Measurements from ENCODE around the gene AFF1.

The AFF1 gene

DNA sequence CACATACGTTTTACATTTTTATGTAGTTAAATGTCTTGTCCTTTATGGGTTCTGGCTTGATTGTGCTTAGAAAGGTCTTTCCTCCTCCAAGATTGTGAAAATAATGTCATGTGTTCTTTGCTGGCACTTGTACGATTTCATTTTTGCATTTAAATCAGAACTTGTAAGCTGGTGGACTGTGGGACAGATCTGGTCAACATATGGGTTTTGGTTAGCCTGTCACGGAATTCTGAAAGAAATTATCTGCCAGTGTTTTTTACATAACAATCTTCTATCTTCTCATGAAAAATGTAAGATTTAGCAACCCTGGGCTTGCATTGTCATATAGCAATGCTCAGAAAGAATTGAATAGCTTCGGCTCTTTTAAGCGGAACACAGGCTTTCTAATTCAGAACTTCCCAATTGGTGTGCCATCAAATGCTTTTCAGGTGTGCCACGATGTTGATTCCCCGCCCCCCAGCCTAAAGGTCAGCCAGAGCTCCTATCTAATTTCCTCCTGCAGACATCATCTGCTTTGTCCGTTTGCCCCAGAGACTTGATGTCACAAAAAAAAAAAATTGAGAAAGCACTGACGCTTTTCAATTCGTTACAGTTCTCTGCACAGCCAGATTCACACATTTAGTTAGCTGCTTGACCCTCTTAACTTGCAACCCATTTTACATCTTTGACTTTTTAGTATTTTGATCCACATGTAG is 16.2 kb downstream of the AFF1 start:
- no peak for DNase-seq (ENCODE audit: extremely low read depth in 1 of 2, low read depth in 1 of 2)

DNA sequence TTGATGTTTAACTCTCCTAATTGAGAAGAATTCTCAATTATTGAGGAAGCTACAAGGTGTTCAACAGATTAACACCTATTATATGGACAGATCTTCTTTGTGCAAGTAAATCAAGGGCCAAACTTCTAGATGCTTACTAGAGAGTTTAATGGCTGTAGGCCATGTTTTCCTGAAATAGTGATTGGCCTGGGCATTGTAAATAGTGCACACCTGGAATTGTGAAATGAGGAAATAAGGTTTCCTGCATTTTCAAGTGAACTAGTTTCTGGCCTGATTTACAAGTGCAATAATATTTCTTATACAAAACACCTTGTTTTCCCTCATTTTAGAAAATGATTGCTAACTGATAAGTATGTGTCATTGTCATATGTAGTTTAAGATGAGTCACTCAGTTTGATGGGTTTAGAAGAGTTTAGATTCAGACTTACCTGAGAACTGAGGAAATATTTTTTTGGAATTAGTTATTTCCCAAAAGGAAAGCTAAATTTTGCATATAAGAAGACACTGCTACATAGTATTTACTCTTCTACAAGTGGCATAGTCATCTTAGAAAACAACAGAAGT is 21.2 kb downstream of the AFF1 start:
- DNase-seq (ENCODE audit: extremely low read depth in 1 of 2, low read depth in 1 of 2), result no peak

DNA sequence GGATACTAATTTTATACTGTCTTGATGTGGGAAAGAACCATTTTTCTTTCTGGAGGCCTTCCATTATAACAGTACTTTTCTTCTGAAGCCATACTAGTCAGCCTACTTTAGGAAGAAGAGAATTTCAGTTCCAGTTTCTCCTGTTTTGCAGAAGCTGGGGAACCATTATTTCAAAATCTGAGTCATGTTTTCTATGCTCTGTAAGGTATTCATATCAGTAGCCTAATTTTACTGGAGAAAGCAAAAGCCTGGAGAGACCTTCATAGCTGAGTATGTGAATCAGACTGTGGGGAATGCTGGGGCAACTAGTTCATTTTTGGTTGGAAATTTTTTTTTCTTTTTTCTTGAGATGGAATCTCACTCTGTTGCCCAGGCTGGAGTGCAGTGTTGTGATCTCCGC is 22.4 kb downstream of the AFF1 start:
- no peak for DNase-seq (ENCODE audit: extremely low read depth in 1 of 2, low read depth in 1 of 2)

DNA sequence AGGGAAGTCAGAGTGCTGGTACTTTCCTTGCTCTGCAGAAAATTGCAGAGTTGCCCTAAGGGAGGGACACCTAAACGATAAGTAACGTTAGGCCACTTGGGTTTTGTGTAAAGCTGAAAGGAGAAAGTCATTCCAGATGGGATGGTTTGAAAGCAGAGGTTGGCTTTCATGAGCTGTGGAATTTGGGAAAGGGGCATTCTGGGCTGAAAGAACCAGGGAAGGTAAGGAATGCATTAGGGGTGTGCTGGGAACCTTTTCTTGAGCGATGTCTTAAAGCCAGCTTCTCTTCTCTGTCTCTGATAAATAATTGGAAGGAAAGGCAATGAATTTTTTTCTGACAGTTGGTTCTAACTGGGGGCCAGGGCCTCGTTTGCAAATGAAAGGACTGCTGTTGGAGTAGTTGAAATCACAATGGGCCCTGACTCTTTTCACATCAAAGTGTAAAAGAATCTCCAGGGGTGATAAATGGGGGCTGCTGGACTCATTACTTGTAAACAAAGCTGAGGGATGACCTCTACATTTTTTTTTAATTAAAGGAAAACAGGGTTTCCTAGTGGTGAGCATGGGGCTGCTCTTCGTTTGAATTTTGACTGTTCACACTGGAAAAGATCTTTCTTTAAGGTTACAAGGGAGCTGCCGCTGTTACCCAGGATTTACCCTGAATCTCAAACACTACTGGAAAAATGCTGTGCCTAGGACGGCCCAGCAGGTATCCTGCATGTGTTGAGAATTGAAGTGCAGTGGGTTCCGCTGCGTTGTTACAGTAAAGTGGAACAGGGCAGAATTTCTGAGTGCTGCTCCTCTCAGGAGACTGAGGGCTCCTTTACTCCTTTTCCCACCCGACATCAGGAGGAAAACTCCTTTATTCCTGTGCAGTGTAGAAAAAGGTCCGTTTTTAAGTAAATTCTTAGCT is 25.0 kb downstream of the AFF1 start:
- no peak for DNase-seq (ENCODE audit: extremely low read depth in 1 of 2, low read depth in 1 of 2)

DNA sequence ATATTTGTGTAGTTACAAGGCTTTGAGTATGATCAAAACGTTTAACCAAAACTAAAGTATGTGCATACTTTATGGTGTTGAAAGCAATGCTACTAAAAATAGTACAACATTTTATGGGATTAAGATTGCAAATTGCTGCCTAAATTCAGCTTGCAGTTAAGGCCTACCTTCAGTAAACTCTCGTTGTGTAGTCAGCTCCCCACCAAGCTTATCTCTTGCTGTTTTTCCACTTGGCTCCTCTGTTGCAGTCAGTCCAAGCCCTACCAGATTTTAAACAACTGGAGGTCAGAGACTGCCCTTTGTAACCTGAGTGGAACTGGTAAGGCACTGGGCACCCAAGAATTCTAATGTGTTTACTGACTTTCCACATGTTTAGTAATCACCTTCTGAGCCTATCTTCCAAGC is 25.7 kb downstream of the AFF1 start:
- no peak for DNase-seq (ENCODE audit: extremely low read depth in 1 of 2, low read depth in 1 of 2)

DNA sequence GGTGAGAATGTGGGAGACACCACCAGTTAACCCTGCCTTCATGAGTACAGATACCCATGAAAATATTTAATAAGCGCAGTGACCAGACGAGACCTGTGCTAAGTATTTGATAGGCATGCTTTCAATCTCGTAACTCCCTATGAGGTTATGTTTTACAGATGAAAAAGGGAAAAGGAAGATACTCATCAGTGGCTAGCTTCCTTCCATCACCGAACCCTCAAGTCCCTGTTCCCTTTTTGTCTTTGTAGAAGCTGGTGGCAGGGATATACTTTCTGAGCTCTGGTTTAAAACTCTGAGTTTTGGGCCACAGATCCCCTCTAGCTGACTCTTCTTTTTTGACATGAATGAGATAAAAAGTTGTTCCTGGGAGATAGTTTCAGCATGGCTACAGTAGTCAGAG is 26.3 kb downstream of the AFF1 start:
- no peak for DNase-seq (ENCODE audit: extremely low read depth in 1 of 2, low read depth in 1 of 2)

DNA sequence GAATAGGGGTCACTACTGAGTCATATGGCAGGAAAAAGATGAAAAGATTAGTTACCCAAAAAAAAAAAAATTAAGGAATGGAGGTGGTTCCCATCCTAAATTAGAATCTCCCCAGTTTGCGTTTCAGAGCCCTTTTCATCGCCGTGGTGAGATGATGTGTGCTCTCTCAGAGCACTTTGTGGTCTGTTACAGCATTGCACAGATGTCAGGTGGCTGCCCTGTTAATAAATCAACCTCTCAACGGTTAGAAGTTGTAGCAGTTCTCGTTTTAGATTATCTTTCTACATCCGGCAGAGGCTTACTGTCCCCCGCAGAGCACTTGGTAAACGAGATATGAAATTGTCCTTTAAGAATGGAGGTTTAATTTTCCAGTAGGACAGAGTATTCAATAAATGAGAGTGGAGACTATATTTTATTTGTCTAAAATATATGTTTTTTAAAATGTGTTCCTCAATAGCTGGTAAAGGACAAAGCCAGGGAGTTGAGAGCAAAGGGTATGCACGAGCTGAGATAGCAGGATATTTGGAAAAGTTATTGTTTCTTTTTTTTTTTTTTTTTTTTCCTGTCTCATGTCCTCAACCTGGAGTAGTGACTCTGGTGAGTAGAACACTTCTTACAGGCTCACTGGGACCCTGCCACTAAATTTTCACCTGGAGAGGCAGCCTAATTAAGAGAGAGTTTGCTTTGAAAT is 26.9 kb downstream of the AFF1 start:
- no peak for DNase-seq (ENCODE audit: extremely low read depth in 1 of 2, low read depth in 1 of 2)

DNA sequence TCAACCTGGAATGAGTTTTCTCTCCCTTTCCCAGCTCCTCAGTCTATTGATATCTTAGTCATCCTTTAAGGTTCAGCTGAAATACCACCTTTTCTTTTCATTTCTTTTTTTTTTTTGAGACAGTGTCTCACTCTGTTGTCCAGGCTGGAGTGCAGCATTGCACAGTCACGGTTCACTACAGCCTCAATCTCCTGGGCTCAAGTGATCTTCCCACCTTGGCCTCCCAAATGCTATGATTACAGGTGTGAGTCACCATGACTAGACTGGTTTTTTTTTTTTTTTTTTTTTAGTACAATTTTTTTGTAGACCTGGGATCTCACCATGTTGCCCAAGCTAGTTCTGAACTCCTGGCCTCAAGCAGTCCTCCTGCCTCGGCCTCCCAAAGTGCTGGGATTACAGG is 28.9 kb downstream of the AFF1 start:
- no peak for DNase-seq (ENCODE audit: extremely low read depth in 1 of 2, low read depth in 1 of 2)

DNA sequence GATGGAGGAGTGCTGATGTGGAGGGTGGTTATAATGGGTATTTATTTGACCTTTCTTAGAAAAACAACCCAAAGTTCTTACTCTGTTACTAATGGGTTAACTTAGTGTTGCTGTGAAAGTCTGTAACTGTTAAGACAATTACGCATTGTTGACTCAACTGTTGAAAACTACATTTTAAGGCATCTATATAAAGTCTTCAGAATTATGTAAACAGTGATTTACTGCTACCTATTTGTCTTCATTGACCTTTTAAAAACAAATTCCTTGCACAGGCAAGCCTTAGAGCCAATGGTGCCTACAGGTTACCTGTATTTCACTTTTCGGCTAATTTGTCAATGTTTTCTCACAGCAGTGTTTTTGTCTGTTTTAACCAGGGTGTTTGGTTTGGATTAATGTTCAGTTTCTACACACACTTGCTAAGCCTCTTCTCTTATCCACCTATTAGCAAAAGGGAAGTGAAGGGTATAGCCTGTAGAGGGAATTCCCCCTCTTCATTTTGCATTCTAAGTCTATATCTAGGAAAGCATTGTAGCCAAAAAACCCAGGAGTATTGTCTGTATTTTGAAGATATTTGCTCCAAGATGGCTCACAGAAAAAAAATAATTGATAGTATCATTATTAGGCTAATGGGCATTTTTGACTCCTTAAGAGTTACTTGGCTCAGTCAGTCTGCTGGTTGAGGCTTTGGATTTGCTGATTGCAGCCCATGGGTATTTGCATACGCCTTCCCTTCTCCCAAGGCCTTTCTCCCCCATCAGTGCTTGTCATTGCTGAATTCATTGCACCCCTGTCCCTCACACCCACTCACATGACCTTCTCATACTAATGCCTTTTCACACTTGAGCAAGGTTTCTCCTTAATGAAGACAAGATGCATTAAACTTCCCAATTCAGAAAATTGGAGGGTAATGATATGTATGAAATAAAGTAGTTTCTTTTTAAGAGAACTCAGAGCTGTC is 30.5 kb downstream of the AFF1 start:
- no peak for DNase-seq (ENCODE audit: extremely low read depth in 1 of 2, low read depth in 1 of 2)

DNA sequence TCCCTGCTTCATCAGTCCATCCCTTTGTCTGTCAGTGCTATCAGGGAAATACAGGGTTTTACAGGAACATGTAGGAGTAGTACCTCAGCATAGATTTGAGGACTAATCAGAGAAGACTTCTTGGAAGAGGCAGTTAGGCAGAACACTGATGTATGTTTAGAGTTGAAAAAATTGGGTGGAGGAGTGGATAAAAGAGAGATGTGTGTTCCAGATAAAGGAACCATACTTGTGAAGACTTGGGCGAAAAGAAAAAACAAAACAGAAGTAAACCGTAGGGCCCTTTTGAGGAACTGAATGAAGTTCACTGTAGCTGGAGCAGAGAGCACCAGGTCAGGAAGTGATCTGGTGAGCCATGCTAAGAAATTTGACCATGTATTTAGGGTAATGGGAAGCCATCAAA is 32.3 kb downstream of the AFF1 start:
- no peak for DNase-seq (ENCODE audit: extremely low read depth in 1 of 2, low read depth in 1 of 2)

DNA sequence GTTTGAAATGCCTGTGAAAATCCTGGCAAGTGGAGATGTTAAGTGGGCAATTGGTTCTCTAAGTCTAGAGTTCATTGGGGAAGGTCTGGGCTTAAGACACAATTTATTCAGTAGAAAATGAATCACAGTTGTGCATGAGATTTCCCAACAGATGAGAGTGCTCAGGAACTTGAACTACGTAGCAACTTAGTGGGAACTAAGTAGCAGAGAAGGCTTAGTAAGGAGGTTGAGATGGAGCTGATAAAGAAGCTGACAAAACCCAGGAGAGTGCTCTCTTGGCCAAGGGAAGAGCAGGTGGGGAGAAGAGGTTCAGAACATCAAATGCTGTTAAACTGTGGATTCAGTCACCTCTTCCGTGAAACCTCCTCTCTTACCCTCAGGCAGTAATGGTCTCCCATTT is 33.0 kb downstream of the AFF1 start:
- no peak for DNase-seq (ENCODE audit: extremely low read depth in 1 of 2, low read depth in 1 of 2)

DNA sequence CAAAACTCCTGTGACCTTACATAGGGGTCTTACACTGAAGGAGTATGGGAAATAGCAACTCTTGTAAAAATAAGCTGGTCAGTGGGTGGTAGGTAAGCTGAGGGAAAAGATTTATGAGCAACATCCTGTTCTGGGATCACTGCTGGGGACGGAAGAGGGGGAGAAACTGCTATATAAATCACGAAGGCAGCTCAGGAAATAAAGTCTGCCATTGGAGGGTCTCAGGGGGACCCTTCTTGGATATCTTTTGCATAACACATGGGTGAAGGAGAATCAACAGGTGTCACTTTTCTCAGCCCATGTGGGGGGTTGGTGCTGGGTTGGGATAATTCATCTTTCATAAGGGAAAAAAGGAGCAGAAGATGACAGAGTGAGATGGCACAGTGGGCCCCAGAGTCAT is 33.7 kb downstream of the AFF1 start:
- no peak for DNase-seq (ENCODE audit: extremely low read depth in 1 of 2, low read depth in 1 of 2)

DNA sequence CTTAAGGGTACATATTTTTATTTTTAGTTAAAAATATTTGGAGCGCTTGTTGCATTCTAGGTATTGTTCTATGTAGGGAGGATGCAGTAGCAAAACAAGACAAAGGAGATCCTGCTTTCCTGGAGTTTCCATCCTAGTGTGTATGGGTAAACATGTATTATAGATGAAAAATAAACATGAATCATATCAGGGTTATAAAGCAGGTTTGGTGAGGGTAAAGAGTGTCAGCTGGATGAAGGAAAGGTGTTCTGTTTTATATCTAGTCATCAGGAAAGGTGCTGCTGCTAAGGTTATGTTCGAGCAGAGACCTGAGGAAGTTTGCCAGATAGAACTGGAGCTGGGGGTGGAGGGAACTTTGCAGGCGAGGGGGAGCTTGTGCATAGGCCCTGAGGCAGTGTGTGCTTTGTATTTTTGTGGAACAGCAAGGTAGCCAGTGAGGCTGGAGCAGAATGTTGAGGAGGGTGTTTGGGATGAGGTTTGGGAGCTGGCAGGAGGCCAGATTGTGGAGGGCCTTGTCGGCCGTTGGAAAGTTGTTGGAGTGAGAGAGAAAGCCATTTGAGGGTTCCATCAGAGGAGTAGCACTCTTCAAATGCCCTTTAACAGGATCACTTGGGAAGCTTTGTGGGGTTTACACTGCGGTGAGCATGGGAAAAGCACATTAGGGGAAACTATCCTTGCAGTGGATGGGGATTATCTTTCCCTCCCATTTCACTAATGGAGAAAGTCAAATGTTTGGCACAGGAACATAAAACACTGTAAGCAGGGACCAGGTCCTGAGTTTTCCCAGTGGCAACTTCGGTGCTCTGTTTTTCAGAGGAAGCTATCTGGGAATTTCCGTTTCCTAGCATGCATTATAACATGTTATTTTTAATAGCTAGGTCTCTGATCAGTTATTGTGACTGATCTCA is 35.9 kb downstream of the AFF1 start:
- no peak for DNase-seq (ENCODE audit: extremely low read depth in 1 of 2, low read depth in 1 of 2)

DNA sequence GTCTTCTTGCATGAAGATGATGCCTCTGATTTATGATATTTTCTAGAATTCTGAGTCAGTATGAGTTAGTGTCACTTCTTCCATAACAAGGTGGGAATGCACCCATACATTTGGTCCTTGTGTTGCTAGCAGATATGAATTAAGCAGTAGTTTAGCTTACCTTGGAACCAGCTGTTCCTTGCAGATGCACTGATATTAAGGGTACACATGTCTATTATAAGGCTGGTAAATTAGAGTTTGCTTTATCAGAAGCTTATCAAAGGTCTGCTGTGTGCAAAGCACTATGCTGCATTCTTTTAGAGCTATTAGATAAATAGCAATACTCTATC is 36.5 kb downstream of the AFF1 start:
- no peak for DNase-seq (ENCODE audit: extremely low read depth in 1 of 2, low read depth in 1 of 2)

DNA sequence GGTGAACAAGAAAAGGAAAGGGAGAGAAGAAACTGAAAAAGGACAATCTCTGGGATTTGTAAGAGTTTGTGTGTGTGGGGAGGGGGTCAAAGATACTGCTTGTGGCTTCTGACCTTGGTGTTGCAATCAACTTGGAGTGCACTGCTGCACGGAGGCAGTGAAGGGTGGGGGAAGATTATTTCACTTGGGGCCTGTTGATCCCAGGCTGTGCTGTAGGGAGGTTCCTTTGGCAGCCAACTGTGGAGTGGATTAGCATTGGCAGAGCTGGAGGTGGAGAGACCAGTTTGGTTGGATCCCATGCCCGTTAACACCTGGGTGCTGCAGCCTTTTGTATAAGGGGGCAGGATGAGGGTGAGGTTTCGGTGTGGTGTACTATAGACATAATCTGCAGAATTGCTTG is 38.2 kb downstream of the AFF1 start:
- DNase-seq (ENCODE audit: extremely low read depth in 1 of 2, low read depth in 1 of 2), result no peak

DNA sequence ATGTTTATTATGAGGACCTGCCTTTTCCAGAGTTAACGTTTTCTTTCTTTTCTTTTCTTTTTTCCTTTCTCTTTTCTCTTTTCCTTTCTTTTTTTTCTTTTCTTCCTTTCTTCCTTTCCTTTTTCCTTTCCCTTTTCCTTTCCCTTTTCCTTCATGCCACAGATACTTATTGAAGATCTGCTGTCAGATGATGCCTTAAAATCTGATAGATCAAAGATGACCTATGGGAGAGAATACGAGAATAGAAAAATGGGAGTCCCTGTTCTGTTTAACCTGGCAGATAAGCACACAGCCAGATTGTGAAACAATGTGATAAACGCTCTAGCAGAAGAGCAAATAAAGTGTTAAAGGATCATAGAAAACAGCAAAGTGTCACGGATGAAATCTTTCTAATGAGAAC is 38.9 kb downstream of the AFF1 start:
- DNase-seq (ENCODE audit: extremely low read depth in 1 of 2, low read depth in 1 of 2), result no peak

DNA sequence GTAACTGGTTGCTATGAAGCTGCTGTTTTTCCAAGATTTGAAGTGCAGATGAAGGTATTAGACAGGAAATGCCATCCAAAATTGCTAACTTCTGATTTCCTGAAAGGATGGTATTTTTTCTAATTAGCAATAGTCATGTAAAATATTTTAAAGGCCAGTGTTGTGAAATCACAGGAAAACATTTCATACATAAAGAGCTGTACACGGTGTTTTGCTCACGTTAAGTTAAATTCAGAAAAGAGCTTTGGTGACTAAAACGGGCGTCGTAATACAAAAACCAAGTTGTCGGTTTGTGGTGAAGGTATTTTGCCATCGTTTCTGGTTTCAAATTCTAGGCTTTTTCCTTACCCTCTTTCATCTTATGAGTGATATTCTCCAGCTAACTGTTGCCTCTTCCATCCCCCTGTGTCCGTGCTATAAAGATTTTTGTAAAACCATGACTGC is 39.8 kb downstream of the AFF1 start:
- no peak for DNase-seq (ENCODE audit: extremely low read depth in 1 of 2, low read depth in 1 of 2)

DNA sequence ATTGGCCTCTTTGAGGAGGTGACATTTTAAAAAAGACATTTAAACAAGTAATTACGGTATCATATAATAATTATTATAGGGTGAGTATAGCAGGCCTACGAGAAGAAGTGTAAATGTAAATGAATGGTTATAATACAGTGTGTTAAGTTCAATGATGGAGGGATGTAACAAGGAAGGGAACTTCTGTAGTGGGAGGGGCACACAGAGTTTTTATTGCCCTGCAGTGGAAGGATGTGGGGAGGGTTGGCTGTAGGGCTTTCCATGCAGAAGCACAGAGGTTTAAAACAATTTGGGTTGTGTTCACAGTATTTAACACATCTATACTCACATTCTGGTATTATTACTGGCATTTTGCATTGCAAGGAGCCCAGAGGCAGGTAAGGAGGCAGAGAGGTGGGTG is 41.1 kb downstream of the AFF1 start:
- DNase-seq (ENCODE audit: extremely low read depth in 1 of 2, low read depth in 1 of 2), result no peak

DNA sequence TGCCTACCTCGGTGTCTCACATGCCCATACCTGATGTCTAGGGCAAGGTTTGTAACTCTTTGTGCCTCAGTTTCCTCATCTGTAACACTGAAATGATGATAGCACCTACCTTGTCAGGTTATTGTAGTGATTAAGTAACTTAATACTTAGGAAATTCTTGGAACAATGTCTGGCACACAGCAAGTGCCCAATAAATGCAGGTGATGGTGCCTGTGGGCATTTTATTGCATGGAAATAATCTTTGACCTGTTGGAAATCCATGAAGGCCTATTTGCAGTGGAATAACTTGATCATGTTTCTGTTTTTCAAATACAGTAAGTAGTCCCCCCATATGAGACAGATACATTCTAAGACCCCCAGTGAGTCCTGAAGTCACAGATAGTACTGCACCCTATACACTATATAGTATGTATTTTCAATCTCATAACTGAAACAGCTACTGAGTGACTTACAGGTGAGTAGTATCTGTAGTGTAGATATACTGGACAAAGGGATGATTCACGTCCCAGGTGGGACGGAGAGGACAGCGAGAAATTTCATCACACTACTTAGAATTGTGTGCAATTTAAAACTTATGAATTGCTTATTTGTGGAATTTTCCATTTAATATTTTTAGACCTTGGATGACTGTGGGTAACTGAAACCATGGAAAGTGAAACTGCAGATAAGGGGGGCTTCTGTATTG is 42.1 kb downstream of the AFF1 start:
- no peak for DNase-seq (ENCODE audit: extremely low read depth in 1 of 2, low read depth in 1 of 2)

Measured in stimulated activated CD8-positive, alpha-beta memory T cell treated with anti-CD3 and anti-CD28 coated beads, Interleukin-7, amount 100 ng/mL, for 48 hours (primary cell).